Mononuclear cell (primary cell): ENCODE data around the gene NES. TPM values are rescaled to one million over a fixed set of nuclear protein-coding genes. Genes with fewer than 3 reads are reported as not detected.

Source experiments
- H3K27me3 ChIP-seq: 2 replicates; pipeline ENCODE4 v1.6.0; 2011; ENCODE audit warnings: low read length, control low read depth; ENCODE audit not compliant: insufficient read depth
- H3K4me1 ChIP-seq: 2 replicates; pipeline ENCODE4 v1.5.1; 2011; ENCODE audit warnings: mild to moderate bottlenecking, low read length, control low read depth; ENCODE audit not compliant: insufficient read depth
- H3K4me3 ChIP-seq: 2 replicates; pipeline ENCODE4 v1.5.1; 2011; ENCODE audit warnings: mild to moderate bottlenecking, low read length, moderate library complexity
- H3K9me3 ChIP-seq: 2 replicates; pipeline ENCODE4 v1.5.1; 2011; ENCODE audit warnings: low read depth, mild to moderate bottlenecking, control low read depth, low read length
- total RNA-seq: library from RNA; depleted of rRNA; stranded (reverse); fragments of >200 nt; gene quantifications from one replicate; pipeline ENCODE4 v1.2.3, GENCODE V29; 2012

NES gene
- total RNA-seq, 1 donor, result not detected

DNA sequence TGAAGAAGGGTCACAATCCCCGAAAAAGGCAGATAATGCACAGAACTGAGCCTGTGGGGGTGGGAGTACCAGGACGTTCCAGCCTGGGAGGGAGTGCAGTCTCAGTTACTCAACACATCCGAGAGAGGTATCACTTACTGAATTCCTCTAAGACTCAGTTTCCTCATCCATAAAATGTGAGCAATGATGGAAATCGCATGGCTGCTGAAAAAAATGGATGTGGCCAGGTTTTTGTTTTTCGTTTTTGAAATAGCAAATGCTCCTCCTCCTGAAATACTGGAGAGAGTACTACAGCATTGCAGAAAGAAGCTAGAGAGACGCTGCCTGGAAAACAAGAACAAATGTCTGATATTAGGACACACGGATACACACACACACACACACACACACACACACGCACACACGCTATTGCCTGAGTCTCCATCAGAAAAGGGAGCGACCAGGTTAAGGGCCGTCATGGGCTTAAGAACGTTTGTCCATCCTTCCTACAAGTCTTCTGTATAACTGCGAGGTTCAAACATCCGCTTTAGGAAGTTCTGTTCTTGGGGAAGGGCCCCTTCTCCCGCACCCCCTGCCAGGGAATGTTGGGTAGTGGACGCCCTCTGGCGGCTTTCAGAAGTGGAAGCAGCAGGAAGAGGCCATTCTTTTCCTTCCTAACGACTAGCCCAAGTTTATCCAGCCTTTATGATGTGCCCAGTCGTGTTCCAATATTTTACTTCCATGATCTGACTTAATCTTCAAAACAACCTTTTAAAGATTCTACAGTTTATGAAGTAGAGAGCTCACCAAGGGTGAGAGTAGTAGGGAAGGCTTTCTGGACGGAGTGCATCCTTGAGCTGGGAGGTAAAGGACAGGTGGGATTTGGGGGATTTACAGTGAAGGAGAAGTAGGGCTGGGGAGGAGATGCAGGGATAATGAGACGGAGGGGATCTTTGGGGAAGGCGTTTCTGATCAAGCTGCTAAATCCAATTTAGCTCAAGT lies 699 bp upstream of the NES start:
- Histone ChIP-seq H3K4me3 (no peak overlapping the region), H3K4me1 (peaks cover 16% of the 10 kb centered on the region), H3K9me3 (no peaks in the 10 kb centered on the region), H3K27me3 (peaks cover 60% of the 10 kb centered on the region)

DNA sequence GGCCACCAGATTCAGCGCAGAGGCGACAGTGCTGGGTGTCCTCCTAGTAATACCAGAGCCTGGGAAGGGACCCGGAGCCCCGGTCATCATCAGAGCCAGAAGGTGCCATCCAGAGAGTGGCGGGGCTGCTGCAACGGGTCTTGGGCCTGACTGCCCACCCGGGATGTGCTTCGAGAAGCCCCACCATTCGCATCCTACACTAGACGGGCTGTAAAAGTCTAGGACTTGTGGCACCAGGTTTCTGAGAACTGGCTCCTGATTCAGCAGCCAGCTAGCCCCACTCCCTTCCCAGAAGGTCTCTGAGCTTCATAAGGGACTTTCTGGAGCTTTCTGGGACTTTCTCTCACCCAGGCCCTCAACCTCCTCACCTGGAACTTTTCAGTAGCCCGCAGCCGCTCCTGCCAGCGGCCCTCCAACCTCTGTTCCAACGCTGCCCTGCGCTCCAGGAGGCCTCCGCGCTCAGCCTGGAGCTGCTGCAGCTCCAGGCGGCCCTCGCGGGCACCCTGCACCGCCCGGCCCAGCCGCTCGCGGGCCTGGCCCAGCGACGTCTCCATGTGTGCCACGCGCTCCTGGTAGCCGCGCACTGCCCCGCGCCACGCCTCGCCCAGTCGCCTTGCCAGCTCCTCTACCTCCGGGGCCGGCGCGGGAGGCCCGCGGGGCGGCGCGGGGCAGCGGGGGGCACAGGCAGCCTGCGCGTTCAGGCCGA lies 940 bp downstream of the NES start:
- H3K27me3 ChIP-seq, result peaks cover 59% of the 10 kb centered on the region
- H3K4me3 ChIP-seq, result no peak overlapping the region
- H3K9me3 ChIP-seq, result no peaks in the 10 kb centered on the region
- H3K4me1 ChIP-seq, result peaks cover 16% of the 10 kb centered on the region

DNA sequence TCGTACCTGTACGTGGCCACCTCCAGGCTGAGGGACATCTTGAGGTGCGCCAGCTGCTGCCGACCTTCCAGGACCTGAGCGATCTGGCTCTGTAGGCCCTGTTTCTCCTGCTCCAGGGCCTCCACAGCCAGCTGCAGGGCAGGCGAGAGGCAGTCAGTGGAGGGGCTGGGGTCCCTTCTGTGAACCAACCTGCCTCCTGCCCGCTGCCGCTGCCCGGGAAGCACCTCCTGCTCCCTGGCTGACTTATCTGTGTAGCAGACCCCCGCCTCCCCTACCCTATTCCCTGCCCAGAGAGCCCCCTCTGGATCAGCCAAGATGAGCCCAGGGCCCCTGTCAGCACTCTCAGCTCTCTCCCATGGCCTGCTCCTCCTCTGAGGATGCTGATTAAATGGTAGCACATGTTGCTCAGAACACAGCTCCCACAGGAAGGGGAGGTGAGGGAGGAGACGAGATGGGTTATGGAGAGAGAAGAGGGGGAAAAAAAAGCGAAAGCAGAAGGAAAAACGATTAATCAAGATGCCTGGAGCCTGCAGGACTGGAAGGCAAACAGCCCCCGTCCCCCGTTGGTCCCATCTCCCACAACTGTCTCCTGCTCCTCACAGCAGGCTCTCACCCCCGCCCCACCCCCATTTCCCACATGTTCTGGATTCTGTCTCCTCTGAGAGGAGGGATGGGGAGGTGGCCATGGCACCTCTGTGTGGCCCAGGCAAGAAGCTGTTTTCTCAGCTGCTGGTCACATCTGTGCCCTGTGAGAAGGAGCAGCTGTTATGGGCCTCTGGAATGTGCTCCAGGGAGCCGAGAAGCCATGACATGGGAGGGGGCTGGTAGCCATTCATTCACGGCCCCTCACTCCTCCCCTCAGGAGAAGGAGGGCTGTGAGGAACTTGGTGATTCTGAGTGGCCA lies 1.7 kb downstream of the NES start:
- Histone ChIP-seq H3K9me3 (no peaks in the 10 kb centered on the region), H3K4me3 (no peak overlapping the region), H3K27me3 (peaks cover 56% of the 10 kb centered on the region), H3K4me1 (peaks cover 16% of the 10 kb centered on the region)

DNA sequence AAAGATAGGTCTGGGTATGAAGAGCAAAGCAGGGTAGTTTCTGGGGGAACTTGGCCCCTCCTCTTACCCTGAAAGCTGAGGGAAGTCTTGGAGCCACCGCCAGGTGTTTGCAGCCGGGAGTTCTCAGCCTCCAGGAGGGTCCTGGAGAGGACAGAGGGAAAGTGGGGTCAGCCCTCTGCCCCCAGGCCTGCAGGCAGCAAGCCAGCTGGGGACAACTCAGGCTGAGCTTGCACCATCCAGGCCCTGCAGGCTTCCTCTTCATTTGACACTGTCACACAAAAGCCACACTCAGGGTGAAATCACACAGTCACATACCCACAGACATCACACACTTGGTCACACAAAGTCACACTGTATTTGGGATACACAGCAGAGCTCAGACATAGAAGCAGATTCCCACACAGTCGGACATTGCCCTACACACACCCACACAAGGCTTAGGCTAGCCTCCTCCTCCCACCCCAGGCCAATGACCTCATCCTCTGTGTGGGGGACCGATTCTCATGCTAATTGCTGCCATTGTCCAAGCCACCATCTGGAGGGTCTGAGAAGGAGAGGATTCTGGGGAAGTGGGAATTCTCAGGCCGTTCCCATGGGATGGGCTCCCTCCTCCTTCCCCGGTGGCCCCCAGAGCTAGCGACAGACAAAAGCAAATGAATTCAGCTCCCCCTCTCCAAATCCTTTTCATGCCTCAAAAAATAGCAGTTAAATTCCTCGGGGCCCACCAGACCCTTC lies 3.7 kb downstream of the NES start:
- Histone ChIP-seq H3K27me3 (peaks cover 37% of the 10 kb centered on the region), H3K9me3 (no peaks in the 10 kb centered on the region), H3K4me1 (peaks cover 16% of the 10 kb centered on the region), H3K4me3 (no peak overlapping the region)

DNA sequence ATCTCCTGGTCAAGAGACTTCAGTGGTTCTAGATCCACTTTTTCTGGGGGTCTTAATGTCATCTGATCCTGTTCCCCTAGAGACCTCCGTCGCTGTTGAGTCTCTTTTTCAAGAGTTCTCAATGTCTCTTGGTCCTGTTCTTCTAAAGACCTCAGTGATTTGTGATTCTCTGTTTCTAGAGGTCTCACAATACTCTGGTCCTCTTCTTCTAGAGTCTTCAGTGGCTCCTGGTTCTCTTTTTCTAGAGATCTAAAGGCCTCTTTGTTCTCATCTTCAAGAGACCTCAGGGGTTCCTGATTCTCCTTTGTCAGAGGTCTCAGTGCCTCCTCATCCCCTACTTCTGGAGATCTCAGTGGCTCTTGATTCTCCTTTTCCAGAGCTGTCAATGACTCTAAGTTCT lies 5.4 kb downstream of the NES start:
- no peak overlapping the region for H3K4me3 ChIP-seq
- H3K9me3 ChIP-seq, result no peaks in the 10 kb centered on the region

DNA sequence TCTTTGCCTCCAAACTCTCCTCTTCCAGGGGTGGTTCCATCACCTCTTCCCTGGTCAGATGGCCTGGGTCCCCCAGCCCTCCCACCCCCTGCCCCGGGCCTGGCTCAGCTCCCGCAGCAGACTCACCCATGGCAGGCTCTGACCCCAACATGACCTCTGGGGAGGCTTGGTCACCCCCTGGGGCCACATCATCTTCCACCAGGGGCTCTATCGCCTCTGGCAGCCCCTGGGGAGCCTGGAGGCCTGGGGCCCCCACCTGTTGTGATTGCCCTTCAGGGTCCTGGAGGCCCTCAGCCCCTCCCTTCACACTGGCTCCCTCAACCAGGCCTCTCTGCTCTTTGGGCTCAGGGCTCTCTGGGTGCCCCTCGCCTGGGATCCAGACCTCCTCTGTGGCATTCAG lies 6.4 kb downstream of the NES start:
- Histone ChIP-seq H3K9me3 (no peaks in the 10 kb centered on the region), H3K4me1 (no peaks in the 10 kb centered on the region), H3K27me3 (peaks cover 13% of the 10 kb centered on the region), H3K4me3 (no peak overlapping the region)

More for the DNA sequence above, 5.4 kb downstream of the NES start:
- peaks cover under 1% of the 10 kb centered on the region for H3K4me1 ChIP-seq
- peaks cover 20% of the 10 kb centered on the region for H3K27me3 ChIP-seq

DNA sequence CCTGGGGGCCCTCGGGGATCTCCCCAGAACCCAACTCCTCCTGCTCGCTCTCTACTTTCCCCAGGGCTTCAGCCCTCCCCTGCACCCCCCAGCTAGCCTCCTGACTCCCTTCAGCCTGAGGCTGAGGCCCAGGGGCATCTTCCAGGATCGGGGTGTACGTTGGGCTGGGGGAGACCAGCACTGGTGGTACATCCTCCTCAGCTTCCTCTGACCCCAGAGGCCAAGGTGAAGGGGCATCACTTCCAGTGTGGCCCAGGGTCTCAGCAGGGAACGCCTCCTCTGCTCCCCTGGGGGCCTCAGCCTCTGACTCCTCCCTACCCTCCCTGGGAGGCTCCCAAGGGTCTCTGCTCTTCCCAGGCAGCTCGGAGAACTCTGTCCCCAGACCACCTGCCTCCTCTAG lies 6.8 kb downstream of the NES start:
- Histone ChIP-seq H3K9me3 (no peaks in the 10 kb centered on the region), H3K4me1 (peaks cover 2% of the 10 kb centered on the region), H3K27me3 (peaks cover 8% of the 10 kb centered on the region), H3K4me3 (no peak overlapping the region)

DNA sequence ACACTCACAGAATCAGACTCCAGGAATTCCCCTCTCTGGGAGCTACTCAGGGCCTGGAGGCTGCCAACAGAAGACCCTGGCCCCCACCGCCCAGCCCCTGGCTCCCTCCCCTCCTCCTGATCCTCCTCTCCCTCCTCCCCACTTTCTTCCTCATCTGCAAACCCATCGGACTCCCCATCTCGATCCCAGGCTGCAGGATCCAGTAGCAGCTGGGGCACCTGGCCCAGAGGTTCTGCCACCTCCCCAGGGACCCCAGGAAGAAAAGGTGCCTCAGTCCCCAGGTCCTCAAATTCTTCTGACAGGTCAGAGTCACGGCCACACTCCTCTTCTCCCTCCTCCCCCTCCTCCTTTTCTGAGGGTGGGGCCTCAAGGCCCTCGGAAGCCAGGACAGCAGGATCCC lies 7.4 kb downstream of the NES start:
- H3K4me1 ChIP-seq, result peaks cover 7% of the 10 kb centered on the region
- peaks cover 5% of the 10 kb centered on the region for H3K27me3 ChIP-seq
- H3K9me3 ChIP-seq, result no peaks in the 10 kb centered on the region
- H3K4me3 ChIP-seq, result no peak overlapping the region

DNA sequence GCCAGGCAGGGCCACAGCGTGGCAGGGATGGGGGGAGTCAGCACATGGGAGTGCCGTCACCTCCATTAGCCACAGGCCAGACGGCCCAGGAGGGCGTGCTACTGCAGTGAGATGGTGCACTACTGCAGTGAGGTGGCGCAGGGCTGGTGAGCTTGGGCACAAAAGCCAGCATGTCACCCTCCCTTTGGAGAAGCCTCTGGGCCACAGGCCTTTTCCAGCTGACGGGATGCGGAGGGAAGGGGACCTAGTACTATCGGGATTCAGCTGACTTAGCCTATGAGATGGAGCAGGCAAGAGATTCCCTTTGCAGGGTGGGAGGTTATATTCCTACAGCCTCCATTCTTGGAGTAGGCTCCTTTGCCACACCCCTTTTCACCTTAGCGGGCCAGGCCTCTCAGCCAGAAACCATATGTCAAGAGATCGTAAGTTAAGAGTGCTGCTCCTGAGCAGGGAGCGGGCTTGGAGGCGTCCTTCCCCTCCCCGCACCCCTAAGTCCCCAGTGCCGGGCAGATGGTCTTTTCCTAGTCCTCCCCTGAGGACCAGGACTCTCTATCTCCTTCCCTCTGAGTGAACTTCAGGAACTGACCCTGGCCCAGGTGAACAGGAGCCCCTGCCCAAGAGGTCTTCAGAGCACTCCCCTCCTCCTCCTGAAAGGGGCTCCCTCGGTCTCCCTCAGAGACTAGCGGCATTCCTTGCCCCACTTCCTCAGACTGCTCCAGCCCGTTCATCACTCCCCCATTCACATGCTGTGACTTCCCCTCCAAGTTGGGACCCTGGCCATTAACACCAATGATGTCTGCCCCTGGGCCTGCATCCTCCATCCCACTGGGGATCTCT lies 8.2 kb downstream of the NES start:
- Histone ChIP-seq H3K4me3 (no peak overlapping the region), H3K4me1 (peaks cover 15% of the 10 kb centered on the region), H3K27me3 (peaks cover 3% of the 10 kb centered on the region), H3K9me3 (no peaks in the 10 kb centered on the region)

DNA sequence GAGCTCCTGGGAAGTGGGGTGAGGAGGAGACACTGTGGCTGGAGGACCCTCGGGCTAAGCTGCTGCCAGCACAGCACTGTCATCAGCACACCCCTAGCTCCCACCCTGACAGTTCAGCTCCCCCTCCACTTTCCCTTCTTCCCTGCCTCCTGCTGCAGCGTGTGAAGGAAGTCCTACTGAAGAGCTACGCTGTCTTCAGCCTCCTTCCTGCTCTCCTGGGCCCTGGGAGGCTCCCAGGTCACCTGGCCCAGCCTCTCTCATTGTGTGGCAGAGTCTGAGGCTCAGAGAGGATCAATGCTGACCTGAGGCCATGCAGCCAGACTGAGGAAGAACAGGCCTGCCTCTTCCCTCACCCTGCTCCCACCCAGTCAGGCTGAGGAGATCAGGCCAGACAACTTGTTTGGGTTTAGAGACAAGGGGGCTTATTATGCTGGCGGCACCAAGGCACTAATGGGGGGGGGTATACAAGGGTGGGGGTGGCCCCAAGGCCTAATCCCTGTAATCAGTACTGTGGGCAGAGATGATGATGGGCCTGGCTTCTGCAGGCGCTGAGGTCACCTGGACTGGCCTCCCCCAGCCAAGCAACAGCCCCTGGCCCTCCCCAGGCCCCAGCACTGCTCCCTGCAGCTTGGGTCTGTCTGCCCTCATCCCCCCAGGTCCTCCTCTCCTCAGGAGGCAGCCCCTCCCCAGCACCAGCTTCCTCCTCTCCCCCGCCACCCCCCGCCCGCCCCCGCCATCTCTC lies 9.1 kb downstream of the NES start:
- H3K27me3 ChIP-seq, result peaks cover 3% of the 10 kb centered on the region
- peaks cover 21% of the 10 kb centered on the region for H3K4me1 ChIP-seq
- H3K4me3 ChIP-seq, result no peak overlapping the region
- no peaks in the 10 kb centered on the region for H3K9me3 ChIP-seq

DNA sequence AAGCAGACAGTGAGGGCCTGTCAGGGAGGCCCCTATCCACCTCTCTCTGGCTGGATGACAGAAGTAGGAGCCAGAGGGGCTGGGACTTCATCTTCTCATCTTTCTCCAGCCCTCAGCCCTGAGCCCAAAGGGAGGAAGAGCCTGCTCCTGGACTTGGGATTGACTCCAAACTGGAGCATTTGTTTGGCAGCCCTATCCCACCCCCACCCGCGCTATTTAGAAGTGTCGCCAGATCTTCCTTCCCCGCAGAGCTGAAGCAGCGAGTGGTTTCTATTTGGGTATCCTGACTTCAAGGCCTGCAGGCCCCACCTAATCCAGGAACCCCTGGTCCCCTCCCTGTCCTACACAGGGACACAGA lies 9.6 kb downstream of the NES start:
- H3K4me3 ChIP-seq, result no peak overlapping the region
- H3K9me3 ChIP-seq, result no peaks in the 10 kb centered on the region
- peaks cover 26% of the 10 kb centered on the region for H3K4me1 ChIP-seq
- peaks cover 3% of the 10 kb centered on the region for H3K27me3 ChIP-seq

DNA sequence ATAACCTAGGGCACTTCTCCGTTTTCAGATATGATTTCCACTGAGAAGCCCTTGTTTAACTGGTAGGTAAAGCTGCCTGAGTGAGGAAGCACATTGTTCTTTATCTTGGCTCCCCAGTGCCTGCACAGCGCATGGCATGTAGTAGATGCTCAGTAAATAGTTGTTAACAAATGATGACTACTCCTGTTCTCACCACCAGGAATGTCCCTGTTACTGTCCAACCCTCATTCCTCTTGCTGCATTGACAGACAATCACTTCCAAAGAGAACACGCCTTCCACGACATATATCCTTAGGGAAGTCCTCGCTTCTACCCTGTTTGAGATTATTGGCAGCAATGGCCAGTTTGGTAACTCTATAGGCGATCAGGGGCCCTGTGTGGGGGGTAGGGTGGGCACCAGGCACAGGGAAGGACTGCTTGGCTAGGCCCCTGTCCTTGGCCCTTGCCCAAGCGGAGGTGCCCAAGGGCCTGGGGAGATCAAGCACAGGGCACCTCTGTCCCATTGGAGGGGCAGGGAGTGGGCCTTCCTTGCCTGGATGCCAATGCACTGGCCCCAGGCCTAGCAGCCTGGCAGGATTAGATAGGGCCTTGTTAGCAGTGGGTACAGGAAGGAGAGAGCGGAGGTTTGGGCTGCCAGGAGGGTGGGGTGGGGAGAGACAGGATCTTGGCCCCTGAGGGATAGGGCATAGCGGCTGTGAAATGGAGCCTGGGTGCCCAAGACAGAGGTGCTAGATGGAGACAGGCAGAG lies 10.2 kb downstream of the NES start:
- Histone ChIP-seq H3K27me3 (no peaks in the 10 kb centered on the region), H3K4me3 (no peak overlapping the region), H3K9me3 (no peaks in the 10 kb centered on the region), H3K4me1 (peaks cover 32% of the 10 kb centered on the region)
